Stimulated activated CD4-positive, alpha-beta T cell treated with anti-CD3 and anti-CD28 coated beads, Interleukin-2, amount 100 ng/mL, for 4 hours (primary cell): Measurements from ENCODE around the gene LENEP.

Source experiments
- DNase-seq: peaks from one replicate; pipeline ENCODE4 v3.0.0-alpha.2; 2020; ENCODE audit warnings: low read depth

The LENEP gene

GRCh38 chr1:154960446-154961136 lies 32.8 kb upstream of the LENEP start:
- no peak for DNase-seq

- DNase-seq: peak; percentile 70
Measured at GRCh38 chr1:154961207-154962155, 31.9 kb upstream of the LENEP start, which contains the start of gene PYGO2. PYGO2 (minus strand) TSS chr1:154961782; CDS start chr1:154961576, 206 bp downstream.

GRCh38 chr1:154962156-154962749 lies 31.1 kb upstream of the LENEP start:
- DNase-seq: no peak

DNA sequence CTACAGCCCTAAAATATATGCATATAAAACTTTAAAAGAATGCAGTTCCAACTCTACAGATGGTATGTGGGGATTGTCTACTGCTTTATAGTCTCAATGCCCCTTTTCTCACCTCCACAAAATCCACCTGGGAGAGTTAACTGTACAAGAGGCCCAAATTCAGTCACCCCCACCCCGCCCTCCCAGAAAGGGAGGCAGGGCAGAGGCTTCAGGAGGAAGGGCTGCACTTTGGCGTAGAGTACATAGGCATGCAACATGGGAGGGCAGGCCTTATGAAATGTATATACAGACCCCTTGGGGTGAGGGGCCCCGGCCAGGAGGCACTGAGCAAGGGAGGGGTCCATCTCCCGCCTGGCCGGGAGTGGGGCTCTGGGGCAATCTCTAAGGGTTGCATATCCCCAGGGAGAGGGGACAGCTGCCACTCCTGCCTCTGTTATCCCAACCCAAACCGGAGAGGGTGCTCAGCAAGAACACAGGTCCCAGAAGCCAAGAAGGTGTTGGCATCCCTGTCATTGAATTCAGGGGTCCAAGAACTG lies 30.5 kb upstream of the LENEP start:
- DNase-seq: no peak

DNA sequence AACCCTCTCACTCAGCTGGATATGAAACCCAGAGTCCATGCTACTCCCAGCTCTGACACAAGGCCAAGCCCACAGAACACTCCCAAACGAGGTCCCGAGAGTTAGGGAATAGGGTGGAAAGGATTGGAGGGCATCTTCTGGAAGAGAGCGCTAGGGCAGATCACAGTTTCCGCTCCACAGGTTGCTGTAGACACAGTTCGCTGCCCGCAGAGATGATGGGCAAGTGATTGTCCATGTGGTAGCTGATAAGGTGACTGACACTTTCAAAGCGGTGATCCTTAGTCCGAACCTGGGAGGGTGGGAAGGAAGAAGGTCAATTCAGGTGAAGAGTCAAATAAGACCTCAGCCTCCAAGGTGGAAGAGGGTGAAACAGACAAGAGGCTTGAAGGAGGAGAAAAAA lies 29.7 kb upstream of the LENEP start:
- no peak for DNase-seq

DNA sequence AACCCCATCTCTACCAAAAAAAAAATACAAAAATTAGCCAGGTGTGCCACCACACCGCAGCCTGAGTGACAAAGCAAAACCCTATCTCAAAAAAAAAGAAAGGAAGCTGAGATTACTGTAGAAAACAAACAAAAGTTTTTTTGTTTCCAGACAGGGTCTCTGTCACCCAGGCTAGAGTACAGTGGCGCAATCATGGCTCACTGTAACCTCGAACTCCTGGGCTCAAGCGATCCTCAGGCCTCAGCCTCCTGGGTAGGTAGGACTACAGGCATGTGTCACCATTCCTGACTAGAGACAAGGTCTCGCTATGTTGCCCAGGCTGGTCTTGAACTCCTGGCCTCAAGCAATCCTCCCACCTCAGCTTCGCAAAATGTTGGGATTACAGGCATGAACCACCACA lies 29.0 kb upstream of the LENEP start:
- no peak for DNase-seq

- DNase-seq: no peak
Measured at GRCh38 chr1:154966111-154966510, 27.3 kb upstream of the LENEP start.

DNA sequence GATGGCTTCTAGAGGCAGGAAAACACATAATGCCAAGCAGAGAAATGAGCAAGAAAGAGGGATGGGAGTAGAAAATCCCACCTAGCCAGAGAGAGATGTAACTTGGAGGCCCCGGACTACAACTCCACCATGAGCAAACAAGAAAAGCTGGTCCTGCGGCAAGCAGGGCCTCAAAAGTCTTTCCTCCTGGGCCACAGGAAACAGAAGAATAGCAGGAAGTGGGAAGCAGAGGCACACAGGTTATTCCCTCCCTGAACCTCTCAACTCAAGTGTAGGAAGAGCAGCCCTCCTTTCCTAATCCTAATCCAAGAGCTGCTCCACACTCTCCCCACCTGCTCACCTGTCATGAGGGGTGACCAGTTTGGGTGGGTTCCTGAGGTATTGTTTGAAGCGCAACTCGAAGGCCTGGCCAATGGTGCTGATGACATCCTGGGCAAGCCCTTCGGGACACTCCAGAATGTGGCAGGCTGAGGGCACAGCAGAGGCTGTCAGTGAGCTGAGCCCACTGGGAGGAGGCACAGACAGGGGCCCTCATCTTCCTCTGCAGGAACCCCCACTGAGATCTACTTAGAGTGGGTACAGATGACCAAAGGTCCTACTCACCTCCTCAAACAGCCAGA lies 25.9 kb upstream of the LENEP start:
- DNase-seq: no peak

DNA sequence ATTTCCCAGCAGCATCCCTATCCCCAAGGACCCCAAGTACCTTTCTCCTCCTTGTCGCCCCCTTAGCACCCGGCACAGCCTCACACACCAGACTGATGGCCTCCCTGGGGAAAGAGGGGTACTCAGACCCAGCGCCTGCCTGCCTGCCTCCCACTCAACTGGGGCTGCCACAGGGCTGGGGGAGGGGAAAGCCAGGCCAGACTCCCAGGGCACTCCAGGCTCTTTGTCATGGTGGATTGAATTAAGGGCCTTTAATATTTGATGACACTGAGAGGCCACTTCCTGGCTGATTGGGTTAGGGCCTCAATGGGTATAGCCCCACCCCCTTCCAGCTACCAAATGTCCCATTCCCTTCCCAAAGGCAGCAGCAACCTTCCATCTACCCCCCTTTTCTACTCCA lies 24.7 kb upstream of the LENEP start:
- no peak for DNase-seq

DNA sequence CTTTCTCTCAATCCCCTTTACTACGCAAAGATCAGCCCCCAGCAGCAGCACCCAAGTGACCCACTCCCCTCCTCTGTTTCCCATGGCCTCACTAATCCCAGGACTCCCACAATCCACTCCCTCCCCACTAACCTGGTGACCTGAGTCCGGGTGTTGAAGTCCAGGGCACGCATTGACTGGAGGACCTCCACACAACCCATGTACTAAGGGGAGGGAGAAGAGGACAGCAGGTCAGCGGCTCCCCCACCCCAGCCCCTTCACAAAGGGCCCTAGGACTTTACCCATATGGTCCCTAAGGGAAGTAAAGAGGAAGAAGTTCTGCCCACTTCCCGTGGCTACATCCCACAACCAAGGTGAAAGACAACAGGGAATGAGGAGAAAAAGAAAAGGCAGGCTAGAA lies 24.1 kb upstream of the LENEP start:
- DNase-seq: no peak

DNA sequence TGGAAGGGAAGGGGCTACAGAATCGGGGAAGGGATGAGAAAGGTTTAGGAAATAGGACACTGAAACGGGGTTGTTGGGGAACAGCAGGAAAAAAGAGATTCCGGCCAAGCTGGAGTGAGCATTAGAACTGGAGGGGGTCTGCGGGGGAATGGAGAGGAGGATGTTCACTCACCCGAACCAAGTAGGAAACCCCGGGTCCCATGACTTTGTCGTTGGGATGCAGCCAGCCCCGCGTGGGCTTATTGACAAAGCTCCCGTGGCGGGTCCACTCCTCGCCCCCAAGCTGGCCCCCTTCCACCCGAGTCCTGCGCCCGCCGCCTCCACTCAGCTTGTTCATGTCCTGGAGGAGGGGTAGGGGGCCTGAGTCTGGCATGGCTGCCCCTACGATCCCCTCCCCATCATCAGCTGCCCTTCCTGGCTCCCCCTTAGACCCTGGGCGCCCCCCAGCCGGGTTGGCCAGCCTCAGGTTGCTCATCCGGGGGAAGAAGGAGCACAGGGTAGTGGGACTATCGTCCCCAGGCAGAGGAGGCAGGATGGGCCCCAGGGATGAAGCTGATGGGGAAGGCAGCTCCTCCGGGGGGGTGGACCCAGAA lies 23.4 kb upstream of the LENEP start:
- DNase-seq: no peak

- no peak for DNase-seq
Measured at GRCh38 chr1:154970631-154971340, 22.6 kb upstream of the LENEP start, which contains the start of gene SHC1. SHC1 (minus strand) TSS chr1:154970747; CDS start chr1:154970526, 221 bp downstream.

DNA sequence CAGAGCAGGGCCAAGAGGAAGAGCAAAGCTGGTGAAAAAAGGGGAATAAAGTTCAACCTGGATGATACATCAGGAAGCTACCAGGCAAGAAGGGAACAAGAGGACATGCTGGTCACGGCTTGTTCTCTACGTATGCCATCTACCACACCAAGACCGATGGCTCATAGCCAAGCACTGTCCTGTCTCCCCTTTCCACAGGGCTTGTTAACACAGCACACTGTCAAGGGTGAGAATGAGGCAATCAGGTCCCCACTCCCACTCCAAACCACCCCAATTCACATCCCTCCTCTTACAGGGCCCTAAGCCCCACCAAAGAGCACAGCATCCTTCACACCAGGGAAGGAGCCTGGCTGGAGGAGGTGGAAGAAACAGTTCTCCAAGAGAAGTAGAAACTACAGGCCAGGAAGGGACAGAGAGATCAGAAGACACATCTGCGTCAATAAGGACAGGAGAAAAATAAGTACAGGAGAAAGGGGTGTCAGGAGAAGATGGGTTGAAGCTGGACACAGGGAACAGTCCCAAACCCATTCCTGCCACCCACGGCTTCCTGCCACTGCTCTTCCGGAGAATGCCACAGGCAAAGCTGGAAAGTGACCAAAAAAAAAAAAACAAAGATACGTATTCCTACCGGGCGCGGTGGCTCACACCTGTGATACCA lies 21.9 kb upstream of the LENEP start:
- DNase-seq: no peak

- DNase-seq: no peak
Measured at GRCh38 chr1:154972213-154972516, 21.2 kb upstream of the LENEP start.

DNA sequence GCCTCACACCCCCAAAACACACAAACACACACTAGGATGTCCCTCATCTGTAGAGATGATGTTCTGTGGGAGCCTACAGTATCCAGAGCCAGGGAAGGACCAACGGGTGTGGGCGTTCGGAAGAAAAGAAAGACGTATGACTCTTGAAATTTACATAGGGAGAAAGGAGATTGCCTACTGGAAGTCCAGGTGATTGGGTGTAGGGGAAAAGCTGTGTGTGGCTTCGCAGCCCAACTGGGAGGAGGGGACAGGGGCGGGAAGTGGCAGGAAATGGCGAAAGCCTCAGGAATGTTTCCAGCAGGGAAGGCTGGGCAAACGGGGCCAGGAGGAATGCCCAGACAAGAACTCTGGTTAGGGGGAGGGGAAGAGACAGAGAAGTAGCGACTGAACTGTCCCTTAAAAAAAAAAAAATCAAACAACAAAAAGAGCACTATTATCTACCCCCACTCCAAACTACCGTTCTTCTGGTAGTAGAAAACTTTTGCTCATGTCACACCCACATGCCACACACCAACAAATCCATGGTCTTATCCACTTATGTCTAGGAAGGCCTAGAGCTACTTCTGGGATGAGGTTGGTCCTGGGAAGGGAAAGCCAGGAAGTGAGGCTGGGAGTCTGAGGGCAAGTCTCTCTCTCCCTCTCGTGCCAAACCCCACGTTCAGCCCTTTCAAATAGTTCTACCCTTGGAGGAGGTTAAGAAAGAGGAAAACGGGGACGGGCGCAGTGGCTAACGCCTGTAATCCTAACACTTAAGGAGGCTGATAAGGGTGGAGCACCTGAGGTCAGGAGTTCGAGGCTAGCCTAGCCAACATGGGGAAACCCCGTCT lies 20.7 kb upstream of the LENEP start:
- DNase-seq: no peak

DNA sequence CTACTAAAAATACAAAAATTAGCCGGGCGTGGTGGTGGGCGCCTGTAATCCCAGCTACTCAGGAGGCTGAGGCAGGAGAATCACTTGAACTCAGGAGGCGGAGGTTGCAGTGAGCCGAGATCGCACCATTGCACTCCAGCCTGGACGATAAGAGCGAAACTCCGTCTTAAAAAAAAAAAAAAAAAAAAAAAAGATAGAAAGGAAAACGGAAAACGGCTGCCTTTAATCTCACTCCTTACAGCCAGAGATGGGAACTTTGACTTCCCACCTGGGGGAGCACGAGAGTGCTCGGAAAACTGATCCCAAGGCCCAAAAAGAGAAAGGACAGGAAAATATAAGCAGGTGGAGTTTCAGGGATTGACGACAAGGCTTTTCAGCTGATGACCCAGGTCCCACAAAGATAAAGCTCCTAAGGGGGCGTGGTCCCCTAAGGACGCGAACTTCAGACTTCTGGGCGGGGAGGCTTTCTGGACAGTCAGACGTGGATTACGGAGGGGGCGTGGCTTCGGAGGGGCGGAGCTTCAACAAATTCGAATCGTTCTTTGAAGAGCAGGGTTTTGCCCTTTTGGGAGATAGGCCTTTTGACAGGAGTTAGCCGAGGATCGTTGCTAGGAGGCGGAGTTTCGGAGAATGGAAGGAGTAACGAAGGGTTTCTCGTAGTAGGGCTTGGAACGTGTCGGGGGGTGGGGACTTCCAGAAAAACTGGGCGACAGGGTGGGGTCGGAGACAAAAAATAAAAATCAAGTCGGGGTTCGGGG lies 19.9 kb upstream of the LENEP start:
- DNase-seq: peak; percentile 85

GRCh38 chr1:154974102-154974807 lies 19.1 kb upstream of the LENEP start, which contains the start of gene CKS1B:
CKS1B (plus strand) TSS chr1:154974681; CDS start chr1:154974746, 65 bp downstream.
- peak; percentile 93 for DNase-seq

DNA sequence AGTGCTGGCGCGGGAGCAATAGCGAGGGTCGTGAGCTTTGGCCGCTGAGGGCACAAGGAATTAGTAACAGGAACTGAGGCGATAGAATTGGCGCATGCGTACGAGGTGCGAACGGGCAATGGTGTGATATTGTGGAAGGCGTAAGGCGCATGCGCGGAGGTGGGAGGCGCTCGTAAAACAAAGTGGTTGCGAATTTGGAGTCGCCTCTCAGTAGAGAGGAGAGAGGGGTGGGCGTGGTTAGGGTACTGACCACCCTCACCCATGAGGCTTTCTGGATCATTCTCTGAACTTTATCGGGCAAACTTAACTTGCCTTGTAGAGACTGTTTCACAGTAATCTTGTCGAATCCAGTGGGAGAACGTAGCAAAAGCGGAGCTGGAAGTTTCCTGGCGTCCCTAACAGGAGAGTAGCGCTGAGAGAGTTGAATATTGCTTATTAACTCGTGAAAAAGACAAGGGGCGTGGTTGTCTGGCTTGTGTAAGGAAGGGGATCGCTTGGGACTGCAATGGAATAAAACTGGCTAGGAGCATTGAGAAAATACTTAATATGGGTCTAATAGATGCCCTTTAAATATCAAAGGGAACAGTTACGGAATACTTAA lies 18.5 kb upstream of the LENEP start:
- peak; percentile 89 for DNase-seq
